GM19395 (cell line): ENCODE data around the gene CEP112.

Experiments used
- ATAC-seq: cut with Tn5 transposase; IDR thresholded peaks from one replicate; pipeline ENCODE4 v1.9.1; 2021; ENCODE audit warnings: mild to moderate bottlenecking, moderate library complexity; ENCODE audit not compliant: unreplicated experiment

The CEP112 gene

DNA sequence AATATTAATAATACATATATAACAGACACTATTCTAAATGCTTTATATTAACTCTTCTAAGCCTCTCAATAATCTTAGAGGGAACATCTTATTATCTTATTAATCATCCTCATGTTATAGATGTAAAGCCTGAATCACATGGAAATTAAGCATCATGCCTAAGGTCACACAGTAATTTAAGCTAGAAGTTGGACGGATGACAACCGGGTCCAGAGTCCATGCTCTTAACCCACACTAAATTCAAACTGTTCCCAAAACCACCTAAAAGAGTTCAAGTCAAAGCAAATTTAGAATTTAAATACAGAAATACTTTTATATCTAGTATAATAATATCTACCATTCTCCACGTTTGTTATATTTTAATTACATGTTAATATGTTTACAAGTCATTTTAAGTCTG, 193.3 kb downstream of the CEP112 start:
- ATAC-seq, result no peak

DNA sequence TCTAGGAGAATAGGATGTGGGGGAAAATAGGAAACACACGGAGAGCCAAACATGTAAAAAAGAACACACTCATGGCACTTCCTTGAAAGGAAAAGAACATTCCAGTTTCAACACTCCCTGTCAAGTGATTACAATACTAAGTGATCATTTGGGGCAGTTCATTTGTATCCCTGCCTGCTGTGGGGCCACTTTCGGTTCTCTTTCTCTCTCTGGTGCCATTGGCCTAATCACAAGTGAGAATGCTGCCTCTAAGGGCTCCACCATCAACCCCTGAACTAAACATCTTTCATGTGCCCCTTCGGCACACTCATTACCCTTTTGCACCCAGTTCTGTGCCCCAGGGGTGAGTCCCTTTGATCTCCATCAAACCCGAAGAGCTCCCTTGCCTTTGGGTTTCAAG, 197.3 kb downstream of the CEP112 start:
- no peak for ATAC-seq

DNA sequence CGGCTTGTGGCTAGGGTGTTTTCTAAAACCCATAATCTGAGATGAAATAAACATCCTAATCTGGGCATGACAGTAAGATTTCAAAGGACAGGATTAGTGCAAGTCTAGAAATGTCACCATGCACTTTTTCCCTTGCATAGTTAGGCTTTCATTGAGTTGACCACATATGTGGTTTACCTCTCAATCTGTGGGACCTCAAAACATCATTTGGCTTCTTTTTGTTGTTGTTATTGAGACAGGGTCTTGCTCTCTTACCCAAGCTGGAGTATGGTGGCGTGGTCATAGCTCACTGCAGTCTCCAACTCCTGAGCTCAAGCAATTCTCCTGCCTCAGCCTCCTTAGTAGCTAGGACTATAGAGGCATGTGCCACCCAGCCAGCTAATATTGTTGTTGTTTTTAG, 197.8 kb downstream of the CEP112 start:
- ATAC-seq, result no peak

GRCh38 chr17:65990593-65990992, 201.3 kb downstream of the CEP112 start:
- no peak for ATAC-seq

DNA sequence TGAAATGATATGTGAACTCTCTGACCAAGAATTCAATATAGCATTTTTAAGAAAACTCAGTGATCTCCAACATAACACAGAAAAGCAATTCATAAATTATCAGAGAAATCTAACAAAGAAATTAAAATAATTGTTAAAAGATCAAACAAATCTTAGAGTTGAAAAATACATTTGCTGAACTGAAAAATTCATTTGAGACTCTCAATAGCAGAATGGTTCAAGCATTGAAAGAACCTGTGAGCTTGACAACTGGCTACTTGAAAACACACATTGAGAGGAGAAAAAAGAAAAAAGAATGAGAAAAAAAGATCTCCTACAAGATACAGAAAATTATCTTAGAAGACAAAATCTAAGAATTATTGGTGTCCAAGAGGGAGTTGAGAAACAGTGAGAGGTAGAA, 203.5 kb downstream of the CEP112 start:
- ATAC-seq, result no peak

DNA sequence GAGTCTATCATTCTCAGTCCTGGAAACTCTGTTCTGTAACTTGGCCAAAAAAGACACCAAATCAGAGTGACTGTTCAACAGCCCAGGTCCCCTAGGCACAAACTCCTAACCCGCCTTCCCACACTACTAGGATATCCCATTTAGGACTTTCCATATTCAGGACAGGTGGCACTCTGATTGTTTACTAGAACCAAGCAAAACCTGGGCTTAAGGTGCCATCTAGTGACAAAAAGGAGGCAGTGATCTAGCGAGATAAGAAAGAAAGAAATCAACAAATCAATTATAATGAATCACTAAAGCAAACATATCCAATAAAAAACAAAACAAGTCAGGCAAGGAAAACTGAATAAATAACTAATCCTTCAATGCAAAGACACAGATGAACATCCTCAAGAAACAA, 203.9 kb downstream of the CEP112 start:
- no peak for ATAC-seq

DNA sequence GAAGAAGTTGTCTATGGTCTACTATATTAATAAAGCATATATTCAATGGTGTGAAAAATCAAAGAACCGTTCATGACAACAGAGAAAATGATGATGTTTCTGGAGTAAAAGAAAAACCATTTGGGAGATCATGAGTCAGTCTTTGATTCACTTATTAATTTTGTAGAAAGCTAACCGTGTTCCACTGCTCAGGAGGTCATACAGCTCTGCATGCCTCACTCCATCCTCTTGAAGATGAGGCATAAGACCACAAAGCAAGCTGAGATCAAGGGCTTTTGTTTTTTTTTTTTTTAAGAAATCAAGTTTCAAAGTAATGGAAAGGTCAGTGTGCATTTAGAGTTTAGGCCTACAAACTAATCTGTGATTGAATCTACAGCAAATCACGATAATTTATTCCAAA, 206.4 kb downstream of the CEP112 start:
- ATAC-seq, result no peak

GRCh38 chr17:65984299-65984698, 207.6 kb downstream of the CEP112 start:
- no peak for ATAC-seq

DNA sequence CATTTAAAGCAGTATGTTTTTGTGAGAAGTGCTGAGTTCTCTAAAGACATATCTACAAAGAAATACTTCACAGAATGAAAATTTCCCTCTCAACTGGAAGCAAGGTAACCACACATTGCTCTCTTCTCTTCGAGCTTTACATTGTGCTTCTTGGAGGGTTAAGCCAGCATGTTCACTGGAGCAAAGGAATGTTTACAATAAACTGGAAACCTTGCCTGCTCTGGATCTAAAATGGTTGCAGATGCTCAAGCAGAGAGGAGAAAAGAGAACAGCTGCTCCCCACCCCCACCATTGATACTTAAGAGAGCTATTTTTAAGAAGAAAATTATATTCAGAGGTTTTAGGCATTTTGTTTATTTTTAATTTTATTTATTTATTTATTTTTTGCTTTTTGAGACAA, 213.1 kb downstream of the CEP112 start:
- ATAC-seq, result no peak

GRCh38 chr17:65977041-65977440, 214.9 kb downstream of the CEP112 start:
- ATAC-seq, result no peak

DNA sequence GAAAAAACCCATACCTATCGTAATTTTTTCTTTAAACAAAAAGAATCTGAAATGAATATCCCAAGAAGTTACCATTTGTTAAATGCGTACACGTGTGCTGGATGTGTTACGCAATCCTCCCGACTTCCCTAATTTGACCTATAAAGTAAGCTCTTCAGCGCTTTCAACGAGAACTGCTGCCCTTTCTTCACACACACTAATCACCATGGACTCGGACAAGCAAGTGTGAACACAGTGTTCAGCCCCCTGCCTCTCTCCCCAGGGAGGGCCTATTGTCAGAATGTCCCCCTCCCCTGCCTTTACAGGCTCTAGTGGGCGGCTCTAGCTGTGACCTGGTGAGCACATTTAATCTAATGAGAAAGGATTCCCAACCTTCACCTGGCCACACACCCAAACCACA, 216.1 kb downstream of the CEP112 start:
- ATAC-seq, result no peak

DNA sequence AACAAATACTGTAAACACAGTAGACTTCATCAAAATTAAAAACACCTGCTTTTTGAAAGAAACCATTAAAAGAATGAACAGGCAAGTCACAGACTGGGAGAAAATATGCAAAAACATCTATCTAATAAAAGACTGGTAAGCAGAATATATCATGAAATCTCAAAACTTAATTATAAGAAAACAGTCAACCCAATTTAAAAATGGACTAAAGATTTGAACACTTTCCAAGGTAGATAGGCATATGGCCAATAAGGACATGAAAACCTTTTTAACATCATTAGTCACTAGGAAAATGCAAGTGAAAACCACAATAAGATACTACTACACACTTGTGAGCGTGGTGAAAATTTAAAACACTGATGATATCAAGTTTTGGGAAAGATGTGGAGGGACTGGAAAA, 218.7 kb downstream of the CEP112 start:
- no peak for ATAC-seq

DNA sequence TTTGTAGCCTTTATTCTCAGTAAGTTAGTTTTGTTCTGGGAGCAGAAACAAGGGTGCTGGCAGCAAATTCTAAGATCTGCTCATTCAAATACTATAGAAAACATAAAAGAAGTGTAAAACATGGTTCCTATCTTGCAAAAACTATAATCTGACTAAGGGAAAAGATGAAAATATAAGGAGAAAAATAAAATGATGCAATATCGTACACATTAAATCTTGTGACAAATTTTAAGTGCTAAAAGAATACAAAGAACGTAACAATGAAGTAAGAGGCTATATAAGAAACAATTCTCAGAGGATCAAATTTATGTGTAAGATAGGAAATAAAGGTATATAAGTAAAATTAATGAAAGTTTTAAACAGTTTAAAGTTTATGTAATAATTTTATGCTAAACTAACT, 224.6 kb downstream of the CEP112 start:
- ATAC-seq, result no peak

DNA sequence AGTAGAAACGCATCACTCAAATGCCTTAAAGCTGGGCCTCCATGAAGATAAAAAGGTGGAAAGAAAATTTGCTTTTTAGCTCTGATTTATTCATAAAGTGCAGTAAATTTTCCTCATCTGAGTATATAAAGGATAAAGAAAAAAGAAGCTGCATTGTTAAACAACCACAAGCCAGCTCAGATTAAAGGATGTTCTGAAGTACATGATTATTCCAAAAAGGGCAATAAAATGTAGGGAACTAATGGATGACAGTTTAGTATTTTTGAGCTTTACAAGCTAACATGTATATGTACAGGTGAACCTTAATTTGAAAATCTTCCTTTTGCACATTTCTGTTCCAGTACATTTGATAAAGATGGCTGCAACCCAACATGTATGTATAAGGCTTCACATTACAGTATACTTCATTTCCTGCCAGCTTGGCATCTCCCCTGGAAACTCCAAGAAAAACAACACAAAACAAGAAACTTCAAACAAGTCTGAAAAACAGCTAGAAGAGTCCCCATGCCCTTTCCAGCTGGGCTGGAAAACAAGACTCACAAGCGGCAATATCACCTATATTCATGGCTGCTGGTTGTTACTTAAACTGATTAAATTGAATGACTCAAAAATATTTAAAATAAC, 225.7 kb downstream of the CEP112 start:
- ATAC-seq, result no peak

DNA sequence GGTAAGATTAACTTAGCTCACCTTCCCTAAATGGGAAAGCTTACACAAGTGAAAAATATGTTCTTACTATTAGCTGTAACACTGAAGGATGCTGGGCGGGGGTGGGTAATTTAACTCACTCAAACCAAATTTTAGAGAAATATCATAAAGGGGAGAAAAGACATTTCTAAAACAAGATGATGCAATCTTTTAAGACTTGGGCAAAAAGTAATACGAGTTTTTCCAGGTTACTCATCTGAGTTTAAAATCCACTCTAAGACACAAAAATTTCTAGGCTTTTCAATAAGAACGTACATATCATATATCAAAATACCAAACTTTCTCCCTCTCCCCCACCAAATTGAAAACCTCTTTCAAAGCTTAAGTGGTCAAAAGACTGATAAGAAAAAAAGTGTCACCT, 228.8 kb downstream of the CEP112 start:
- no peak for ATAC-seq

- no peak for ATAC-seq
Measured at GRCh38 chr17:65959630-65960029, 232.3 kb downstream of the CEP112 start.

DNA sequence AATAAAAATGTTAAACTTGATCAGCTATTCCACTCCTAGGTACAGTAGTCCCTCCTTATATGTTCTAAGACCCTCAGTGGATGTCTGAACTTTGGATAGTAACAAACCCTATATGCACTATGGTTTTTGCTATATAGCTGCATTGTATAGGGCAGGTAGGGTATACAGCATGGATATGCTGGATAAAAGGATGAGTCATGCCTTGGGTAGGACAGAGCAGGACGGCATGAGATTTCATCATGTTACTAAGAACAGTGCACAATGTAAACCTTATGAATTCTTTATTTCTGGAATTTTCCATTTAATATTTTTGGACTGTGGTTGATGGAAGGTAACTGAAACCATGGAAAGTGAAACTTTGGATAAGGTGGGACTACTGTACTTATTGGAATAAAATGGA, 235.1 kb downstream of the CEP112 start:
- ATAC-seq, result no peak

DNA sequence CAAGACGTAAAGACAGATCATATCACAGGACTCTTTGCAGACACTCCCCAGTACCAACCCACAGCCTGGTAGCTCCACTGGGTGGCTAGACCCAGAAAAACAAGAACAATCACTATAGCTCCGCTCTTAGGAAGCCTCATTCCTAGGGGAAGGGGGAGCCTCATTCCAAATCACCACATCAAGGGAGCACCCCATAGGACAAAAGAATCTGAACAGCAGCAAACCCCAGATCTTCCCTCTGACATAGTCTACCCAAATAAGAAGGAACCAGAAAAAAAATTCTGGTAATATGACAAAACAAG, 237.8 kb downstream of the CEP112 start:
- ATAC-seq, result no peak

DNA sequence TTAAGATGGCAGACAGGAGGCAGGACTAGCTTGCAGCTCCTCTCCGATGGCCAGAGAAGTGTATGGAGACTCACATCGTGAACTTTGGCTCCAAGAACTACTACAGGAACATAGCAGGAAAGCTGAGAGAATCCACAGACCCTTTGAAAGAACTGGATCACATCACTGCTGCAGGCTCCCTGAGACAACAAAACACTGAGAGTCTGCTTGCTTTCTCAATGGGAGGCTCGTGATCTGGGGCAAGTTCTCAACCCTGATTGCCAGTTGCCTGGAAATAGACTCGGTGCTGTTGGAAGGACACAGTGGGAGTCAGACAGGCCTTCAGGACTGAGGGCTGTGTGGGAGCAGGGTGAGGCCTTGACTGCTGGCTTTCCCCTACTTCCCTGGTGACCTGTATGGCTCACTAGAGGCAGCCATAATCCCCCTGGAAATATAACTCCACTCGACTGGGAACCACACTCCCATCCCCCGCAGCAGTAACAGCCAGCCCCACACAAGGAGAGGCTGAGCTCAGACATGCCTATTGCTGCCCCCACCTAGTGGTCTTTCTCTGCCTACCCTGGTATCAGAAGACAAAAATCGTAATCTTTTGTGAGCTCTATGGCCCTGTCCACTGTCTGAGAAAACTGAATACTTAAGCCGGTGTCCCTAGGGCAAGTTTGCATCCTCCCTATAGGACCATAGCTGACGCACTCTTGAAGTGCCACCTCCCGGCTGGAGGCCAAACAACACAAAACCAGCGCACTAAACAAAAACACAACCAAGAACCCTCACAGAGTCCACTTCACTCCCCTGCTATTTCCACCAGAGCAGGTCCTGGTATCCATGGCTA, 238.4 kb downstream of the CEP112 start:
- ATAC-seq, result no peak

GRCh38 chr17:65952586-65952985, 239.3 kb downstream of the CEP112 start:
- no peak for ATAC-seq

GRCh38 chr17:65952015-65952414, 239.9 kb downstream of the CEP112 start:
- ATAC-seq, result no peak

GRCh38 chr17:65947831-65948230, 244.1 kb downstream of the CEP112 start:
- ATAC-seq, result no peak

DNA sequence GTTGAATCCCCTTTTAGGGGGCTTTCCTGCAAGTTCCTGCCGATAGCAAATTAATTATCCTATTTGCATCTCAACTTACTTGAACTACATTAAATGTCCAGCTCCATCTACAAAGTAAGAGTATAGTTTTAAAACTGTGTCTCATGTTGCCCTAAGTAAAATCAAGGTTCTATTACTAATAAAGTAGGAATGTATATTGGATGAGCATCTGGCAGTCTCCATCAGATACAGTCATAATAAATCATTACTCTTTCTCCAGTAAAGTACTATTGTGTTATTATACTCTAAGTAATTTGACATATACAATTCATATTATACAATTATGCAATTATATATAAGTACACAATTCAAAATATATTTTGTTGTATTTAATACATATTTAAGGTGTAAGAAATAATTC, 249.3 kb downstream of the CEP112 start:
- ATAC-seq, result no peak
